ENCODE results near the gene ZNF598. TPM values are rescaled to one million over a fixed set of nuclear protein-coding genes. Genes with fewer than 3 reads are reported as not detected.
A peak's percentile ranks its signal among the peaks of the same experiment; 100 is the strongest.

Gene ZNF598
- total RNA-seq, 1 donor from 2014 or later = 46.0 TPM

GRCh38 chr16:2037115-2037514, 27.5 kb upstream of the ZNF598 start:
- FAIRE-seq = no peak
- no peaks in the 10 kb centered on the region for H3K36me3 Mint-ChIP-seq (ENCODE audit: low read depth, unreplicated experiment)
- Histone ChIP-seq H3K36me3 (ENCODE audit: insufficient read depth, low read length) (no peaks in the 10 kb centered on the region), H4K20me1 (ENCODE audit: insufficient read depth, low read length) (peaks cover 3% of the 10 kb centered on the region), H3K4me2 (ENCODE audit: low read length) (no peak overlapping the region), H3K4me1 (ENCODE audit: insufficient read depth, low read length) (peaks cover 83% of the 10 kb centered on the region), H3K9me3 (ENCODE audit: insufficient read depth, low read depth, low read length) (no peaks in the 10 kb centered on the region), H3K27ac (ENCODE audit: low read depth, low read length) (no peak overlapping the region), H3K4me3 (ENCODE audit: insufficient read depth, low read depth, low read length) (no peak overlapping the region), H3K27me3 (ENCODE audit: insufficient read depth, low read length) (no peaks in the 10 kb centered on the region), H3K79me2 (ENCODE audit: insufficient read depth, low read length) (peaks cover 45% of the 10 kb centered on the region), H3K9ac (ENCODE audit: low read length) (no peak overlapping the region), H2AFZ (ENCODE audit: low read depth, low read length) (no peak overlapping the region)
- H3K4me3 Mint-ChIP-seq (ENCODE audit: unreplicated experiment) = no peak overlapping the region
- H3K9me3 Mint-ChIP-seq (ENCODE audit: unreplicated experiment) = no peaks in the 10 kb centered on the region
- no peak for DNase-seq (ENCODE audit: low read depth)
- peaks cover 15% of the 10 kb centered on the region for H3K4me1 Mint-ChIP-seq (ENCODE audit: low read depth, unreplicated experiment)
- H3K27ac Mint-ChIP-seq (ENCODE audit: unreplicated experiment) = no peak overlapping the region
- H3K27me3 Mint-ChIP-seq (ENCODE audit: low read depth, unreplicated experiment) = no peaks in the 10 kb centered on the region
- TF ChIP-seq CTCF (IDR thresholded peaks at IDR 0.05; ENCODE audit: insufficient read depth, low read depth, low read length) (no peak), EZH2 (IDR thresholded peaks at IDR 0.05; ENCODE audit: insufficient read depth, low read length) (no peak)

GRCh38 chr16:2036200-2036966, 26.8 kb upstream of the ZNF598 start:
- no peaks in the 10 kb centered on the region for H3K36me3 ChIP-seq (ENCODE audit: insufficient read depth, low read length)
- Mint-ChIP-seq H3K27me3 (ENCODE audit: low read depth, unreplicated experiment) (no peaks in the 10 kb centered on the region), H3K36me3 (ENCODE audit: low read depth, unreplicated experiment) (no peaks in the 10 kb centered on the region), H3K9me3 (ENCODE audit: unreplicated experiment) (no peaks in the 10 kb centered on the region), H3K27ac (ENCODE audit: unreplicated experiment) (no peak overlapping the region), H3K4me3 (ENCODE audit: unreplicated experiment) (no peak overlapping the region), H3K4me1 (ENCODE audit: low read depth, unreplicated experiment) (peaks cover 15% of the 10 kb centered on the region)
- peaks cover 80% of the 10 kb centered on the region for H3K4me1 ChIP-seq (ENCODE audit: insufficient read depth, low read length)
- H3K9ac ChIP-seq (ENCODE audit: low read length) = peak overlapping the region; percentile 75
- H3K79me2 ChIP-seq (ENCODE audit: insufficient read depth, low read length) = peaks cover 45% of the 10 kb centered on the region
- H4K20me1 ChIP-seq (ENCODE audit: insufficient read depth, low read length) = peaks cover 3% of the 10 kb centered on the region
- peak overlapping the region; percentile 84 for H3K4me2 ChIP-seq (ENCODE audit: low read length)
- H3K4me3 ChIP-seq (ENCODE audit: insufficient read depth, low read depth, low read length) = peak overlapping the region; percentile 43
- DNase-seq (ENCODE audit: low read depth) (no peak), FAIRE-seq (no peak)
- H2AFZ ChIP-seq (ENCODE audit: low read depth, low read length) = peak overlapping the region; percentile 5
- no peaks in the 10 kb centered on the region for H3K27me3 ChIP-seq (ENCODE audit: insufficient read depth, low read length)
- TF ChIP-seq CTCF (IDR thresholded peaks at IDR 0.05; ENCODE audit: insufficient read depth, low read depth, low read length) (no peak), EZH2 (IDR thresholded peaks at IDR 0.05; ENCODE audit: insufficient read depth, low read length) (no peak)
- peak overlapping the region; percentile 90 for H3K27ac ChIP-seq (ENCODE audit: low read depth, low read length)
- H3K9me3 ChIP-seq (ENCODE audit: insufficient read depth, low read depth, low read length) = no peaks in the 10 kb centered on the region

Data from astrocyte (in vitro differentiated cells and primary cell).